Spleen (tissue), 11 donors: ENCODE results near the gene ERBB2. TPM values are rescaled to one million over a fixed set of nuclear protein-coding genes. Genes with fewer than 3 reads are reported as not detected.

Experiments used
- DNase-seq: peaks from one replicate; pipeline ENCODE4 v3.0.0-alpha.2; 2020
- H3K27ac ChIP-seq, 8 donors: fragments of 200-600 bp; sonication (generic) in 7 of 8; 1 replicate in 4 of 8; 2 replicates in 4 of 8; pipeline versions ENCODE4 v1.5.0 to v1.8.0; 2016 to 2021; ENCODE audit warnings: inconsistent platforms in 4 of 8, mild to moderate bottlenecking in 4 of 8, moderate library complexity in 1 of 8
- H3K27me3 ChIP-seq, 7 donors: fragments of 200-600 bp; sonication (generic) in 6 of 7; replicated peaks in 1 of 7; 1 replicate in 4 of 7; 2 replicates in 3 of 7; pipeline versions ENCODE4 v1.5.0 to v1.8.0; 2016 to 2021; ENCODE audit warnings: inconsistent platforms in 3 of 7, mild to moderate bottlenecking in 1 of 7
- H3K36me3 ChIP-seq, 6 donors: fragments of 200-600 bp; sonication (generic) in 5 of 6; 1 replicate in 4 of 6; 2 replicates in 2 of 6; pipeline versions ENCODE4 v1.5.0 to v1.8.0; 2016 to 2021; ENCODE audit warnings: inconsistent platforms in 2 of 6
- H3K4me1 ChIP-seq, 6 donors: fragments of 200-600 bp; sonication (generic) in 5 of 6; 1 replicate in 3 of 6; 2 replicates in 3 of 6; pipeline versions ENCODE4 v1.5.0 to v1.8.0; 2016 to 2021; ENCODE audit warnings: inconsistent platforms in 3 of 6
- H3K4me3 ChIP-seq, 8 donors: fragments of 200-600 bp; sonication (generic) in 7 of 8; 1 replicate in 4 of 8; 2 replicates in 4 of 8; pipeline versions ENCODE4 v1.5.0 to v1.8.0; 2016 to 2021; ENCODE audit warnings: inconsistent platforms in 4 of 8, mild to moderate bottlenecking in 4 of 8, moderate library complexity in 2 of 8
- H3K9me3 ChIP-seq, 8 donors: fragments of 200-600 bp; sonication (generic) in 7 of 8; 1 replicate in 4 of 8; 2 replicates in 4 of 8; pipeline versions ENCODE4 v1.5.0 to v1.8.0; 2016 to 2021; ENCODE audit warnings: inconsistent platforms in 4 of 8
- POLR2A ChIP-seq, 3 donors: fragments of 450-650 bp; IDR thresholded peaks; one replicate each; pipeline ENCODE4 v1.5.1; 2017; ENCODE audit warnings: antibody characterized with exemption in 3 of 3, mild to moderate bottlenecking in 1 of 3
- POLR2AphosphoS5 ChIP-seq, 3 donors: sonication (generic); formaldehyde crosslinking; IDR thresholded peaks; one replicate each; pipeline ENCODE4 v1.5.1; 2017; ENCODE audit warnings: antibody characterized with exemption in 3 of 3
- WGBS, 5 donors: extraction: QIAGEN DNeasy Blood & Tissue Kit in 3 of 5; methylation state at CpG; one replicate each; pipeline versions ENCODE4 v1.1.5 to v1.1.7; 2013 to 2018; 5-methylcytosine and 5-hydroxymethylcytosine counted together
- intact Hi-C: fragments of 100-400 bp; cut with DNase I; formaldehyde crosslinking; loops from one replicate; pipeline ENCODE4 v1.15.0; 2023; ENCODE audit warnings: low total_unique reads
- polyA plus RNA-seq, 3 donors: library from polyadenylated mRNA; stranded (reverse); fragments of 200-250 nt; gene quantifications; one replicate each; pipeline ENCODE4 v1.2.1, GENCODE V29; 2013
- total RNA-seq, 7 donors: library from RNA; depleted of rRNA in 3 of 7; stranded (reverse); fragments of >200 nt in 3 of 7; fragmentation: NEBNext Ultra II Directional in 4 of 7; extraction: Animal tissue kit (Norgen Biotek cat#: 25700) in 4 of 7; gene quantifications; one replicate each; pipeline versions ENCODE4 v1.1.0 to v1.2.1, GENCODE V29; 2016 to 2021
- TF ChIP-seq, protein P1 (sequence below), 11 experiments: fragments of 200-600 bp in 7 of 11; fragments of 450-650 bp in 4 of 11; sonication (generic) in 4 of 11; IDR thresholded peaks in 8 of 11; conservative IDR thresholded peaks in 3 of 11; 1 replicate in 7 of 11; 2 replicates in 4 of 11; pipeline versions ENCODE4 v1.4.0 to v1.8.0; 2016 to 2021; ENCODE audit warnings: antibody characterized with exemption in 11 of 11, inconsistent platforms in 4 of 11, mild to moderate bottlenecking in 1 of 11
- donor health status: healthy with polysubstance abuse.
- donor health status: DM: no; HTN: no; CAD: no; lungs with moderate emphysema.
- donor health status: DM: no; HTN: no; CAD: no.
- donor health status: Bipolar disorder and iron deficiency.
- donor health status: healthy.
- donor health status: DM: no; HTN: no; CAD: no.
- donor health status: DM: yes; HTN: yes; CAD: no.

Gene ERBB2
- total and polyA plus RNA-seq, 10 donors, result 3.4 to 15.9 (median 10.2) TPM

DNA sequence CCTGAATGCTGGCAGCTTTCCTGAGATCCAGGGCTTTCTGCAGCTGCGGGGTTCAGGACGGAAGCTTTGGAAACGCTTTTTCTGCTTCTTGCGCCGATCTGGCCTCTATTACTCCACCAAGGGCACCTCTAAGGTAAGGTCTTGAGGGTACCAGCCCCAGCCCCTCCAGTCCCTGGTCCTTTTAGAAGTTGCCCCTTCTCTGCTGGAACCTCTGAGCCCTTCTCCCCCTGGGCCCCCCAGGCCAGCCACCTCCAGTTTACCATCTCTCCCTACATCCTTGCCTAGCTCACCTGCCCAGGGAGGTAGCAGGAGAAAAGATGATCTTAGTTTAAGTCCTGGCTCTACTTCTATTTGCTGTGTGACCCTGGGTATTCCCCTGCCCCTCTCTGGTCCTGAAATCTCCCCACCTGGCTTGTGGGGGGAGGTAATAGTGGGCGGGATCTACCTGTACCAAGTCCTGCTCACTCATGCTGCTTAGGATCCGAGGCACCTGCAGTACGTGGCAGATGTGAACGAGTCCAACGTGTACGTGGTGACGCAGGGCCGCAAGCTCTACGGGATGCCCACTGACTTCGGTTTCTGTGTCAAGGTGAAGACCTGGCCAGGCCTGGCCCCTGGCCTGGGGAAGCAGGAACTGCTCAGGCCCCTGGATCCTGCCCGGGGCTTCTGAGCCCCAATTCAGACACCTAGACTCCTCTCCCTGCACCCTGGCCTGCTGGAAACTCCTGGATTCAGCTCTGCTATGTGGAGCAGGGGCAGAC, 44.4 kb downstream of the ERBB2 start:
- Histone ChIP-seq H3K27ac (no peak overlapping the region), H3K4me3 (no peak overlapping the region), H3K27me3 (peaks cover 0 to 52% (median 11%) of the 10 kb centered on the region in 7 donors), H3K9me3 (no peaks in the 10 kb centered on the region), H3K36me3 (no peaks in the 10 kb centered on the region), H3K4me1 (peaks cover 0 to 22% (median 14%) of the 10 kb centered on the region in 6 donors)
- intact Hi-C loops, result no loop called here
- WGBS, 5 donors, result 77 to 87% (median 85%) methylated on average over 13 to 16 of the region's 16 CpGs
- TF ChIP-seq POLR2AphosphoS5 (IDR thresholded peaks at IDR 0.05), result no peak
- TF ChIP-seq, protein P1, sequence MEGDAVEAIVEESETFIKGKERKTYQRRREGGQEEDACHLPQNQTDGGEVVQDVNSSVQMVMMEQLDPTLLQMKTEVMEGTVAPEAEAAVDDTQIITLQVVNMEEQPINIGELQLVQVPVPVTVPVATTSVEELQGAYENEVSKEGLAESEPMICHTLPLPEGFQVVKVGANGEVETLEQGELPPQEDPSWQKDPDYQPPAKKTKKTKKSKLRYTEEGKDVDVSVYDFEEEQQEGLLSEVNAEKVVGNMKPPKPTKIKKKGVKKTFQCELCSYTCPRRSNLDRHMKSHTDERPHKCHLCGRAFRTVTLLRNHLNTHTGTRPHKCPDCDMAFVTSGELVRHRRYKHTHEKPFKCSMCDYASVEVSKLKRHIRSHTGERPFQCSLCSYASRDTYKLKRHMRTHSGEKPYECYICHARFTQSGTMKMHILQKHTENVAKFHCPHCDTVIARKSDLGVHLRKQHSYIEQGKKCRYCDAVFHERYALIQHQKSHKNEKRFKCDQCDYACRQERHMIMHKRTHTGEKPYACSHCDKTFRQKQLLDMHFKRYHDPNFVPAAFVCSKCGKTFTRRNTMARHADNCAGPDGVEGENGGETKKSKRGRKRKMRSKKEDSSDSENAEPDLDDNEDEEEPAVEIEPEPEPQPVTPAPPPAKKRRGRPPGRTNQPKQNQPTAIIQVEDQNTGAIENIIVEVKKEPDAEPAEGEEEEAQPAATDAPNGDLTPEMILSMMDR (IDR thresholded peaks at IDR 0.05 in 8 of 11, conservative IDR thresholded peaks at IDR 0.05 in 3 of 11), result no peak
- no peak for TF ChIP-seq POLR2A (IDR thresholded peaks at IDR 0.05)
- peak; percentile 56 for DNase-seq

DNA sequence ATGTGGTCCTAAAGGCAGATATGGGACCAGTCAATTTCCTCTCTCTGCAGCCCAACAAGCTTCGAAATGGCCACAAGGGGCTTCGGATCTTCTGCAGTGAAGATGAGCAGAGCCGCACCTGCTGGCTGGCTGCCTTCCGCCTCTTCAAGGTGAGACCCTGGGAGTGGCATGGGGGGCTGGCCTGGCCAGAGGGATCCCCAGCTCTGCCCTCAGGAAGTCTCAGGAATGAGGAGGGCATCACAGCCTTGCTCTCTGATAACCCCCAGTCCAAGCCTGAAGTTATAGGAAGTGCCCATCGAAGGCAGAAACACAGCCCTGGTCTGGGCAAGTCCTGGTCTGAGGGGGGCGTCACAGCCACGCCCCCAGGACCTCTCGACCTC, 45.0 kb downstream of the ERBB2 start:
- H3K27ac ChIP-seq, result no peak overlapping the region
- WGBS, 5 donors, result 76 to 85% (median 81%) methylated on average over 6 to 8 of the region's 8 CpGs
- H3K9me3 ChIP-seq, result no peaks in the 10 kb centered on the region
- intact Hi-C loops, result no loop called here
- H3K4me1 ChIP-seq, result peaks cover 0 to 16% (median 9%) of the 10 kb centered on the region in 6 donors
- H3K27me3 ChIP-seq, result peaks cover 0 to 46% (median 5%) of the 10 kb centered on the region in 7 donors
- H3K36me3 ChIP-seq, result no peaks in the 10 kb centered on the region
- TF ChIP-seq POLR2A (IDR thresholded peaks at IDR 0.05) (no peak), POLR2AphosphoS5 (IDR thresholded peaks at IDR 0.05) (no peak)
- TF ChIP-seq, protein P1 (IDR thresholded peaks at IDR 0.05 in 8 of 11, conservative IDR thresholded peaks at IDR 0.05 in 3 of 11), result no peak
- DNase-seq, result peak; percentile 41
- H3K4me3 ChIP-seq, result no peak overlapping the region

DNA sequence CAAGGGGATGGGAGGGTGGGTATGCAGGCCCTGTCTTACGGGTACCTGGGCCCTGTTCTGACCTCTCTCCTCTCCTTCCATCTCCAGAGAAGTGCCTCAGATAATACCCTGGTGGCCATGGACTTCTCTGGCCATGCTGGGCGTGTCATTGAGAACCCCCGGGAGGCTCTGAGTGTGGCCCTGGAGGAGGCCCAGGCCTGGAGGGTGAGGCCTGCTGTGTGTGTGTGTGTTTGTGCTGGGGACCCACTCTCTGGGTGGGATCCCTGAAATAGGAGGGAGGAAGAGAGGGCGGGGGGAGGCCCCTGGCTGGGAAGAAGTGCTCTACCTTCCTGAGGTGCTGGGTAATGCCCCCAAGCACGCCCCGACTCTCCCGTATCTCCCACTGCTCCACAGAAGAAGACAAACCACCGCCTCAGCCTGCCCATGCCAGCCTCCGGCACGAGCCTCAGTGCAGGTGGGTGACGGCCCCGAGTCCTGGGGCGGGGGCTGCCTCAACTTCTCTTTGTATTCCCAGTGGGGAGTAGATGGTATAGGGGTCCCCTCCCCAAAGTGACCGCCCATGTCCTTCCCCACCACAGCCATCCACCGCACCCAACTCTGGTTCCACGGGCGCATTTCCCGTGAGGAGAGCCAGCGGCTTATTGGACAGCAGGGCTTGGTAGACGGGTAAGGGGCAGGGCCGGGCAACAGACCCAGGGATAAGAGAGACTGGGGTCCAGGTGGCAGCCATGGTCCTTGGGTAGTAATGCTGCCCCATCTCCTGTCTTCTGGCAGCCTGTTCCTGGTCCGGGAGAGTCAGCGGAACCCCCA, 45.7 kb downstream of the ERBB2 start:
- no peak overlapping the region for H3K4me3 ChIP-seq
- peak; percentile 69 for DNase-seq
- WGBS, 5 donors, result 92 to 95% (median 93%) methylated on average over 20 to 23 of the region's 23 CpGs
- H3K27ac ChIP-seq, result no peak overlapping the region
- H3K4me1 ChIP-seq, result peaks cover 0 to 9% (median 2%) of the 10 kb centered on the region in 6 donors
- peaks cover 0 to 39% (median 0%) of the 10 kb centered on the region in 7 donors for H3K27me3 ChIP-seq
- no peaks in the 10 kb centered on the region for H3K36me3 ChIP-seq
- intact Hi-C loops, result no loop called here
- TF ChIP-seq, protein P1 (IDR thresholded peaks at IDR 0.05 in 8 of 11, conservative IDR thresholded peaks at IDR 0.05 in 3 of 11), result no peak
- TF ChIP-seq POLR2A (IDR thresholded peaks at IDR 0.05) (no peak), POLR2AphosphoS5 (IDR thresholded peaks at IDR 0.05) (no peak)
- H3K9me3 ChIP-seq, result no peaks in the 10 kb centered on the region

DNA sequence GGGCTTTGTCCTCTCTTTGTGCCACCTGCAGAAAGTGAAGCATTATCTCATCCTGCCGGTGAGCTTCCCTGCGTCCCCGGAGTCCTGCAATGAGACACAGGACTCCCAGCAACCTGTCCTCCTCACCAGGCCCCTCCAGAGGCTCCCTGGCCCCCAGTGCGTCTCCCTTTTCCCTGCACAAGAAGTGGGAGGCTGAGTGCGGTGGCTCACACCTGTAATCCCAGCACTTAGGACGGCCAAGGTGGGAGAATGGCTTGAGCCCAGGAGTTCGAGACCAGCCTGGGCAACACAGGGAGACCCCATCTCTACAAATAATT, 46.2 kb downstream of the ERBB2 start:
- DNase-seq, result peak; percentile 42
- Histone ChIP-seq H3K36me3 (no peaks in the 10 kb centered on the region), H3K27ac (no peak overlapping the region), H3K27me3 (peaks cover 0 to 33% (median 0%) of the 10 kb centered on the region in 7 donors), H3K4me1 (peaks cover 0 to 3% (median 0%) of the 10 kb centered on the region in 6 donors), H3K4me3 (no peak overlapping the region), H3K9me3 (no peaks in the 10 kb centered on the region)
- intact Hi-C loops, result no loop called here
- WGBS, 5 donors, result 94 to 98% (median 95%) methylated on average over 4 to 7 of the region's 7 CpGs
- TF ChIP-seq, protein P1 (IDR thresholded peaks at IDR 0.05 in 8 of 11, conservative IDR thresholded peaks at IDR 0.05 in 3 of 11), result no peak
- TF ChIP-seq POLR2A (IDR thresholded peaks at IDR 0.05) (no peak), POLR2AphosphoS5 (IDR thresholded peaks at IDR 0.05) (no peak)
